Kidney (tissue), 14 donors: Measurements from ENCODE around the gene WNT7A. TPM values are rescaled to one million over a fixed set of nuclear protein-coding genes. Genes with fewer than 3 reads are reported as not detected.

Experiments used
- DNase-seq, 5 donors: peaks; one replicate each; pipeline ENCODE4 v3.0.0-alpha.2; 2013 to 2020
- FAIRE-seq: peaks from 2 replicates; lab custom pipeline; 2012; peaks lifted over from hg19 to GRCh38; lab: Jason Lieb, UNC
- H3K27ac ChIP-seq, 2 donors: one replicate each; pipeline ENCODE4 v1.7.0; 2013; ENCODE audit warnings: low read depth in 2 of 2, low read length in 2 of 2, inconsistent platforms in 1 of 2
- H3K27me3 ChIP-seq: one replicate; pipeline ENCODE4 v1.7.1; 2013; ENCODE audit warnings: low read length, inconsistent platforms; ENCODE audit not compliant: control insufficient read depth, insufficient read depth
- H3K36me3 ChIP-seq, 3 donors: one replicate each; pipeline versions ENCODE4 v1.7.0 to v1.7.1; 2013; ENCODE audit warnings: low read length in 3 of 3, control low read depth in 1 of 3, inconsistent platforms in 1 of 3; ENCODE audit not compliant: insufficient read depth in 3 of 3, control insufficient read depth in 2 of 3
- H3K4me1 ChIP-seq, 3 donors: one replicate each; pipeline versions ENCODE4 v1.7.0 to v1.7.1; 2013; ENCODE audit warnings: low read length in 3 of 3, inconsistent platforms in 1 of 3, low read depth in 1 of 3; ENCODE audit not compliant: control insufficient read depth in 2 of 3, insufficient read depth in 2 of 3
- H3K4me3 ChIP-seq, 3 donors: one replicate each; pipeline versions ENCODE4 v1.7.0 to v1.8.1; 2013; ENCODE audit warnings: low read length in 3 of 3, control low read depth in 1 of 3, inconsistent platforms in 1 of 3
- H3K9ac ChIP-seq, 3 donors: one replicate each; pipeline versions ENCODE4 v1.7.0 to v1.7.1; 2013; ENCODE audit warnings: low read length in 3 of 3, control low read depth in 1 of 3, inconsistent platforms in 1 of 3
- H3K9me3 ChIP-seq, 3 donors: one replicate each; pipeline versions ENCODE4 v1.7.0 to v1.7.1; 2013; ENCODE audit warnings: low read length in 3 of 3, control low read depth in 1 of 3, inconsistent platforms in 1 of 3; ENCODE audit not compliant: control insufficient read depth in 2 of 3, insufficient read depth in 1 of 3
- intact Hi-C: fragments of 100-400 bp; cut with DNase I; formaldehyde crosslinking; loops from one replicate; pipeline ENCODE4 v1.11.1; 2022
- polyA plus RNA-seq: library from polyadenylated mRNA; stranded (reverse); fragments of 350-450 nt; fragmentation: Illumina TruSeq; extraction: RNeasy Lipid Tissue Mini Kit (QIAGEN cat#74804); gene quantifications from one replicate; pipeline ENCODE4 v1.2.3, GENCODE V29; 2014; ENCODE audit warnings: low read depth, low replicate concordance; ENCODE audit not compliant: insufficient read depth
- total RNA-seq: library from RNA; stranded (reverse); fragmentation: NEBNext Ultra II Directional; extraction: Animal tissue kit (Norgen Biotek cat#: 25700); gene quantifications from one replicate; pipeline ENCODE4 v1.2.1, GENCODE V29; 2021
- TF ChIP-seq, protein P1 (sequence below): IDR thresholded peaks from 3 replicates; pipeline ENCODE4 v1.5.1; 2012; ENCODE audit warnings: mild to moderate bottlenecking, moderate library complexity, borderline replicate concordance; ENCODE audit not compliant: insufficient read depth; ENCODE audit errors: extremely low read depth
- donor health status: control.
- donor health status: control.
- donor health status: control.
- donor health status: control.
- donor health status: control.
- donor health status: DM: yes; HTN: yes; CAD: no.
- donor health status: Normal renal cell carcinoma (clear cell type).

WNT7A gene
- total and polyA plus RNA-seq, 2 donors from 2014 or later = 0.13 to 3.3 TPM

DNA sequence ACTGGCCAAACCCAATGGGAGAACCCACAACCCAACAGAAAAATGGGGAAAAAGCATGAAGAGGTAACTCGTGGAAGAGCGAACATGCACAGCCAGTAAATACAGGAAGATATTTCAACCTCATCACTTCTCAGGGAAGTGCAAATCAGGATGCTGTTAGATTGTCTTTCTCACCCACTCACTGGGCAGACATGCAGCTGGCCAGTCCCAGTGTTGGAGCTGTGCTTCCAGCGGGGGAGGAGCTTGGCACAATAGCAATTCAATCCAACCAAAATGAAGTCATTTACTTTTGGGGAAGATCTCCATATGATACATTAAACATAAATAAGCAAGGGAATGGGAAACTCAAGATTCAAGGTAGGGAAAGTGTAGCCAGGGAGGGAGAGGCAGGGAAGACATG lies 12.1 kb downstream of the WNT7A start:
- FAIRE-seq = no peak

GRCh38 chr3:13866041-13866965 lies 13.6 kb downstream of the WNT7A start:
- no peak overlapping the region for H3K9ac ChIP-seq
- TF ChIP-seq, protein P1, sequence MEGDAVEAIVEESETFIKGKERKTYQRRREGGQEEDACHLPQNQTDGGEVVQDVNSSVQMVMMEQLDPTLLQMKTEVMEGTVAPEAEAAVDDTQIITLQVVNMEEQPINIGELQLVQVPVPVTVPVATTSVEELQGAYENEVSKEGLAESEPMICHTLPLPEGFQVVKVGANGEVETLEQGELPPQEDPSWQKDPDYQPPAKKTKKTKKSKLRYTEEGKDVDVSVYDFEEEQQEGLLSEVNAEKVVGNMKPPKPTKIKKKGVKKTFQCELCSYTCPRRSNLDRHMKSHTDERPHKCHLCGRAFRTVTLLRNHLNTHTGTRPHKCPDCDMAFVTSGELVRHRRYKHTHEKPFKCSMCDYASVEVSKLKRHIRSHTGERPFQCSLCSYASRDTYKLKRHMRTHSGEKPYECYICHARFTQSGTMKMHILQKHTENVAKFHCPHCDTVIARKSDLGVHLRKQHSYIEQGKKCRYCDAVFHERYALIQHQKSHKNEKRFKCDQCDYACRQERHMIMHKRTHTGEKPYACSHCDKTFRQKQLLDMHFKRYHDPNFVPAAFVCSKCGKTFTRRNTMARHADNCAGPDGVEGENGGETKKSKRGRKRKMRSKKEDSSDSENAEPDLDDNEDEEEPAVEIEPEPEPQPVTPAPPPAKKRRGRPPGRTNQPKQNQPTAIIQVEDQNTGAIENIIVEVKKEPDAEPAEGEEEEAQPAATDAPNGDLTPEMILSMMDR = no peak
- H3K4me1 ChIP-seq = no peaks in the 10 kb centered on the region
- H3K9me3 ChIP-seq = peaks cover 0 to 7% (median 0%) of the 10 kb centered on the region in 3 donors
- FAIRE-seq (no peak), DNase-seq (peak in 1 of 5 donors; percentile 22)
- intact Hi-C loops = no loop called here
- no peak overlapping the region for H3K4me3 ChIP-seq
- no peaks in the 10 kb centered on the region for H3K36me3 ChIP-seq
- no peak overlapping the region for H3K27ac ChIP-seq
- H3K27me3 ChIP-seq = no peaks in the 10 kb centered on the region

More for the DNA sequence above, 12.1 kb downstream of the WNT7A start:
- no peaks in the 10 kb centered on the region for H3K4me1 ChIP-seq
- peaks cover 0 to 7% (median 0%) of the 10 kb centered on the region in 3 donors for H3K9me3 ChIP-seq
- H3K9ac ChIP-seq = no peak overlapping the region
- intact Hi-C loops = no loop called here
- H3K4me3 ChIP-seq = no peak overlapping the region
- H3K36me3 ChIP-seq = no peaks in the 10 kb centered on the region
- peak in 1 of 5 donors; percentile 7 for DNase-seq
- no peak overlapping the region for H3K27ac ChIP-seq
- TF ChIP-seq, protein P1 = no peak
- no peaks in the 10 kb centered on the region for H3K27me3 ChIP-seq

DNA sequence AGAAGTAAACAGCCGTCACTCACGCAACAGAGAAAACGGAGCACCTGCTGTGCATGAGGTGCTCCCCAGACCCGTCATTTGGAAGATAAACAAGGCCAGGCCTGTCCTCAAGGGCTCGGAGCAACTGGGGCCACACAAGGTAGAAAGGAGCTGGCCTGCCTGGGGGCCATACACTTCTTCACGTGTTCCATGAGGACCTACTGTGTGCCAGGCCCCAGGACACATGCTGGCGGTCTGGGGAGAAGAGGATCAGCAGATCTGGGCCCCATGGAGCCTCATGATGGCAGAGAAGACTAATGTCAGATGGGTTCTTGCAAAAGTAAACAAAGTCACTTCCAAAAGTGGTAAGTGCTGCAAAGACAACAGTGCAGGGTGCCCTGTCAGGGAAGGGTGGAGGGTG lies 14.3 kb downstream of the WNT7A start:
- no peak for FAIRE-seq

More for the DNA sequence above, 14.3 kb downstream of the WNT7A start:
- Histone ChIP-seq H3K9me3 (peaks cover 0 to under 1% (median 0%) of the 10 kb centered on the region in 3 donors), H3K27me3 (no peaks in the 10 kb centered on the region), H3K27ac (no peak overlapping the region), H3K4me1 (no peaks in the 10 kb centered on the region), H3K4me3 (no peak overlapping the region), H3K36me3 (no peaks in the 10 kb centered on the region), H3K9ac (no peak overlapping the region)
- intact Hi-C loops = no loop called here
- peak in 1 of 5 donors; percentile 55 for DNase-seq
- TF ChIP-seq, protein P1 = no peak
